ENCODE results near the gene AGPAT2.
A peak's percentile ranks its signal among the peaks of the same experiment; 100 is the strongest.

AGPAT2 gene

GRCh38 chr9:136686794-136687711 is at the start of gene AGPAT2:
Gene AGPAT2 (minus strand): TSS chr9:136687457. CDS start chr9:136687357, 100 bp downstream.
- ATAC-seq (ENCODE audit: insufficient read depth, low read depth) (peak; percentile 83), DNase-seq (peak; percentile 66)
- Histone ChIP-seq H3K9me3 (ENCODE audit: insufficient read depth, low read length, severe bottlenecking) (no peaks in the 10 kb centered on the region), H2AFZ (ENCODE audit: low read depth, low read length) (peak within 1 kb of the TSS; percentile 94), H3K79me2 (ENCODE audit: insufficient read depth, low read length) (peaks cover 12% of the 10 kb centered on the region), H3K4me1 (ENCODE audit: insufficient read depth, low read length) (peaks cover 21% of the 10 kb centered on the region), H4K20me1 (ENCODE audit: insufficient read depth, low read length) (peaks cover 13% of the 10 kb centered on the region), H3K4me3 (ENCODE audit: low read depth in 1 of 2, low read length in 2 of 2) (peak within 1 kb of the TSS; percentile 66 to 80), H3K27me3 (ENCODE audit: insufficient read depth, low read length, poor library complexity) (no peaks in the 10 kb centered on the region), H3K9ac (ENCODE audit: low read depth, low read length) (peak within 1 kb of the TSS; percentile 81), H3K36me3 (ENCODE audit: insufficient read depth, low read length) (no peaks in the 10 kb centered on the region), H3K27ac (ENCODE audit: low read length) (peak within 1 kb of the TSS; percentile 72), H3K4me2 (ENCODE audit: insufficient read depth, low read length) (peak within 1 kb of the TSS; percentile 97)
- TF ChIP-seq EZH2 (IDR thresholded peaks at IDR 0.05; ENCODE audit: borderline replicate concordance, low read depth, low read length, severe bottlenecking) (no peak), CTCF (IDR thresholded peaks at IDR 0.05; ENCODE audit: borderline replicate concordance, extremely low read depth, low read length, poor library complexity, severe bottlenecking) (no peak)

GRCh38 chr9:136735812-136736480 is 48.7 kb upstream of the AGPAT2 start:
- ATAC-seq (ENCODE audit: insufficient read depth, low read depth) (no peak), DNase-seq (no peak)
- Histone ChIP-seq H2AFZ (ENCODE audit: low read depth, low read length) (no peak overlapping the region), H3K9me3 (ENCODE audit: insufficient read depth, low read length, severe bottlenecking) (no peaks in the 10 kb centered on the region), H3K4me1 (ENCODE audit: insufficient read depth, low read length) (no peaks in the 10 kb centered on the region), H3K79me2 (ENCODE audit: insufficient read depth, low read length) (no peaks in the 10 kb centered on the region), H3K9ac (ENCODE audit: low read depth, low read length) (no peak overlapping the region), H3K4me3 (ENCODE audit: low read depth in 1 of 2, low read length in 2 of 2) (no peak overlapping the region), H3K36me3 (ENCODE audit: insufficient read depth, low read length) (no peaks in the 10 kb centered on the region), H4K20me1 (ENCODE audit: insufficient read depth, low read length) (no peaks in the 10 kb centered on the region), H3K4me2 (ENCODE audit: insufficient read depth, low read length) (no peak overlapping the region), H3K27ac (ENCODE audit: low read length) (no peak overlapping the region), H3K27me3 (ENCODE audit: insufficient read depth, low read length, poor library complexity) (no peaks in the 10 kb centered on the region)
- TF ChIP-seq EZH2 (IDR thresholded peaks at IDR 0.05; ENCODE audit: borderline replicate concordance, low read depth, low read length, severe bottlenecking) (no peak), CTCF (IDR thresholded peaks at IDR 0.05; ENCODE audit: borderline replicate concordance, extremely low read depth, low read length, poor library complexity, severe bottlenecking) (no peak)

- no peaks in the 10 kb centered on the region for H3K9me3 ChIP-seq (ENCODE audit: insufficient read depth, low read length, severe bottlenecking)
- no peak overlapping the region for H3K9ac ChIP-seq (ENCODE audit: low read depth, low read length)
- no peak overlapping the region for H2AFZ ChIP-seq (ENCODE audit: low read depth, low read length)
- no peak overlapping the region for H3K4me2 ChIP-seq (ENCODE audit: insufficient read depth, low read length)
- no peaks in the 10 kb centered on the region for H3K79me2 ChIP-seq (ENCODE audit: insufficient read depth, low read length)
- H3K4me1 ChIP-seq (ENCODE audit: insufficient read depth, low read length), result no peaks in the 10 kb centered on the region
- H3K36me3 ChIP-seq (ENCODE audit: insufficient read depth, low read length), result no peaks in the 10 kb centered on the region
- TF ChIP-seq EZH2 (IDR thresholded peaks at IDR 0.05; ENCODE audit: borderline replicate concordance, low read depth, low read length, severe bottlenecking) (no peak), CTCF (IDR thresholded peaks at IDR 0.05; ENCODE audit: borderline replicate concordance, extremely low read depth, low read length, poor library complexity, severe bottlenecking) (no peak)
- DNase-seq (no peak), ATAC-seq (ENCODE audit: insufficient read depth, low read depth) (no peak)
- H3K4me3 ChIP-seq (ENCODE audit: low read depth in 1 of 2, low read length in 2 of 2), result no peak overlapping the region
- no peaks in the 10 kb centered on the region for H3K27me3 ChIP-seq (ENCODE audit: insufficient read depth, low read length, poor library complexity)
- no peaks in the 10 kb centered on the region for H4K20me1 ChIP-seq (ENCODE audit: insufficient read depth, low read length)
- no peak overlapping the region for H3K27ac ChIP-seq (ENCODE audit: low read length)
Observed at GRCh38 chr9:136734837-136735496, 47.7 kb upstream of the AGPAT2 start.

Measured in DND-41 (cell line).